Trophoblast cell (in vitro differentiated cells and primary cell): ENCODE measurements around the gene KCNJ6.
"Not testable (repeated sequence)": the region's sequence is repeated elsewhere in the genome, so short reads cannot be mapped to it uniquely, and the experiment has no call there.

Experiments used
- DNase-seq, 2 donors: peaks; one replicate each; pipeline ENCODE4 v3.0.0-alpha.2; 2016
- H2AFZ ChIP-seq: 2 replicates; pipeline ENCODE4 v1.6.1; 2013; ENCODE audit warnings: low read length, moderate library complexity, mild to moderate bottlenecking; ENCODE audit not compliant: insufficient read depth, poor library complexity
- H2AK5ac ChIP-seq: 2 replicates; pipeline ENCODE4 v1.6.1; 2013; ENCODE audit warnings: mild to moderate bottlenecking, low read length
- H2BK120ac ChIP-seq: 2 replicates; pipeline ENCODE4 v1.6.1; 2013; ENCODE audit warnings: low read length, mild to moderate bottlenecking, moderate library complexity; ENCODE audit not compliant: insufficient read depth, poor library complexity
- H2BK12ac ChIP-seq: 2 replicates; pipeline ENCODE4 v1.6.1; 2013; ENCODE audit warnings: mild to moderate bottlenecking, low read length, moderate library complexity
- H2BK5ac ChIP-seq: 2 replicates; pipeline ENCODE4 v1.6.1; 2013; ENCODE audit warnings: low read length, low read depth, moderate library complexity, mild to moderate bottlenecking; ENCODE audit not compliant: poor library complexity
- H3K14ac ChIP-seq: 2 replicates; pipeline ENCODE4 v1.6.1; 2013; ENCODE audit warnings: mild to moderate bottlenecking, low read length
- H3K18ac ChIP-seq: 2 replicates; pipeline ENCODE4 v1.6.1; 2013; ENCODE audit warnings: mild to moderate bottlenecking, low read length
- H3K23ac ChIP-seq: 2 replicates; pipeline ENCODE4 v1.6.1; 2013; ENCODE audit warnings: low read length
- H3K27ac ChIP-seq: 2 replicates; pipeline ENCODE4 v1.5.1; 2013; ENCODE audit warnings: low read depth, mild to moderate bottlenecking, inconsistent platforms, low read length, moderate library complexity
- H3K27me3 ChIP-seq: 2 replicates; pipeline ENCODE4 v1.6.1; 2013; ENCODE audit warnings: inconsistent platforms, mild to moderate bottlenecking, low read length, moderate library complexity; ENCODE audit not compliant: insufficient read depth
- H3K36me3 ChIP-seq, 2 experiments: 1 replicate in 1 of 2; 2 replicates in 1 of 2; pipeline ENCODE4 v1.6.1; 2013; ENCODE audit warnings: low read length in 2 of 2, mild to moderate bottlenecking in 2 of 2, moderate library complexity in 1 of 2; ENCODE audit not compliant: insufficient read depth in 2 of 2, control insufficient read depth in 1 of 2
- H3K4ac ChIP-seq: 2 replicates; pipeline ENCODE4 v1.6.1; 2013; ENCODE audit warnings: low read depth, mild to moderate bottlenecking, low read length, moderate library complexity
- H3K4me1 ChIP-seq, 2 experiments: 1 replicate in 1 of 2; 2 replicates in 1 of 2; pipeline ENCODE4 v1.6.1; 2013; ENCODE audit warnings: low read length in 2 of 2, mild to moderate bottlenecking in 2 of 2, moderate library complexity in 1 of 2; ENCODE audit not compliant: insufficient read depth in 2 of 2, control insufficient read depth in 1 of 2
- H3K4me2 ChIP-seq: 2 replicates; pipeline ENCODE4 v1.6.1; 2013; ENCODE audit warnings: inconsistent platforms, mild to moderate bottlenecking, low read length, moderate library complexity
- H3K4me3 ChIP-seq: 2 replicates; pipeline ENCODE4 v1.5.1; 2013; ENCODE audit warnings: mild to moderate bottlenecking, low read depth, low read length, inconsistent platforms
- H3K79me1 ChIP-seq: one replicate; pipeline ENCODE4 v1.6.1; 2013; ENCODE audit warnings: low read length
- H3K79me2 ChIP-seq: 2 replicates; pipeline ENCODE4 v1.6.1; 2013; ENCODE audit warnings: low read length, mild to moderate bottlenecking; ENCODE audit not compliant: control insufficient read depth, insufficient read depth, poor library complexity
- H3K9ac ChIP-seq: 2 replicates; pipeline ENCODE4 v1.6.1; 2013; ENCODE audit warnings: mild to moderate bottlenecking, low read length
- H3K9me3 ChIP-seq: 2 replicates; pipeline ENCODE4 v1.6.1; 2013; ENCODE audit warnings: low read depth, mild to moderate bottlenecking, control low read depth, inconsistent platforms, low read length; ENCODE audit not compliant: insufficient read depth
- H4K12ac ChIP-seq: 2 replicates; pipeline ENCODE4 v1.6.1; 2013; ENCODE audit warnings: low read depth, mild to moderate bottlenecking, low read length, moderate library complexity
- H4K8ac ChIP-seq: 2 replicates; pipeline ENCODE4 v1.6.1; 2013; ENCODE audit warnings: low read depth, mild to moderate bottlenecking, low read length, moderate library complexity
- H4K91ac ChIP-seq: one replicate; pipeline ENCODE4 v1.6.1; 2013; ENCODE audit warnings: low read depth, mild to moderate bottlenecking, low read length, moderate library complexity
- WGBS: extraction: QIAGEN DNeasy Blood & Tissue Kit; methylation state at CpG from one replicate; pipeline ENCODE4 v1.1.7; 2013; ENCODE audit warnings: missing lambda C conversion rate; ENCODE audit not compliant: insufficient read length, insufficient coverage; ENCODE audit errors: extremely low coverage; 5-methylcytosine and 5-hydroxymethylcytosine counted together

The KCNJ6 gene

GRCh38 chr21:37653201-37653600, 263.1 kb downstream of the KCNJ6 start:
- H4K91ac ChIP-seq = no peak overlapping the region

GRCh38 chr21:37647781-37648180, 268.5 kb downstream of the KCNJ6 start:
- no peak overlapping the region for H3K27ac ChIP-seq
- H2AK5ac ChIP-seq = no peak overlapping the region
- no peaks in the 10 kb centered on the region for H3K27me3 ChIP-seq
- no peak overlapping the region for H3K4ac ChIP-seq
- H4K91ac ChIP-seq = no peak overlapping the region
- H3K14ac ChIP-seq = no peak overlapping the region
- H3K4me1 ChIP-seq = no peaks in the 10 kb centered on the region
- H3K4me3 ChIP-seq = no peak overlapping the region
- peaks cover 3% of the 10 kb centered on the region for H3K9me3 ChIP-seq
- no peak overlapping the region for H2BK12ac ChIP-seq
- no peak overlapping the region for H3K4me2 ChIP-seq
- no peaks in the 10 kb centered on the region for H3K79me2 ChIP-seq
- no peaks in the 10 kb centered on the region for H3K36me3 ChIP-seq
- no peak overlapping the region for H2BK5ac ChIP-seq
- H3K9ac ChIP-seq = no peak overlapping the region
- H3K79me1 ChIP-seq = no peaks in the 10 kb centered on the region
- no peak overlapping the region for H3K18ac ChIP-seq
- no CpG with 5 or more reads among the region's 4 CpGs for WGBS
- no peak overlapping the region for H2BK120ac ChIP-seq
- DNase-seq = no peak
- no peak overlapping the region for H4K12ac ChIP-seq
- H2AFZ ChIP-seq = no peak overlapping the region
- H3K23ac ChIP-seq = no peak overlapping the region
- no peak overlapping the region for H4K8ac ChIP-seq

More at GRCh38 chr21:37653201-37653600, 263.1 kb downstream of the KCNJ6 start:
- H2BK120ac ChIP-seq = no peak overlapping the region
- H3K4me1 ChIP-seq = no peaks in the 10 kb centered on the region
- H3K9ac ChIP-seq = no peak overlapping the region
- H3K79me2 ChIP-seq = no peaks in the 10 kb centered on the region
- H3K4ac ChIP-seq = no peak overlapping the region
- no peak overlapping the region for H3K14ac ChIP-seq
- H4K8ac ChIP-seq = no peak overlapping the region
- H3K79me1 ChIP-seq = no peaks in the 10 kb centered on the region
- H2AFZ ChIP-seq = no peak overlapping the region
- H3K4me3 ChIP-seq = no peak overlapping the region
- H4K12ac ChIP-seq = no peak overlapping the region
- H3K23ac ChIP-seq = no peak overlapping the region
- no peak for DNase-seq
- WGBS = 100% methylated on average over 1 of the region's 4 CpGs
- H3K18ac ChIP-seq = no peak overlapping the region
- H3K9me3 ChIP-seq = peaks cover 2% of the 10 kb centered on the region
- no peak overlapping the region for H3K27ac ChIP-seq
- no peak overlapping the region for H3K4me2 ChIP-seq
- no peak overlapping the region for H2BK12ac ChIP-seq
- no peaks in the 10 kb centered on the region for H3K27me3 ChIP-seq
- no peaks in the 10 kb centered on the region for H3K36me3 ChIP-seq
- no peak overlapping the region for H2BK5ac ChIP-seq
- H2AK5ac ChIP-seq = no peak overlapping the region

- not testable (repeated sequence) for H4K91ac ChIP-seq, H3K27ac ChIP-seq, H2AK5ac ChIP-seq, H3K79me1 ChIP-seq, H2BK120ac ChIP-seq, H3K4me3 ChIP-seq, H3K18ac ChIP-seq, H2BK12ac ChIP-seq, H3K4me2 ChIP-seq, H3K23ac ChIP-seq, H4K8ac ChIP-seq, H4K12ac ChIP-seq, DNase-seq, H2BK5ac ChIP-seq, H3K27me3 ChIP-seq, H3K9ac ChIP-seq, H3K14ac ChIP-seq, H2AFZ ChIP-seq, H3K4ac ChIP-seq, H3K4me1 ChIP-seq, H3K79me2 ChIP-seq, H3K9me3 ChIP-seq, H3K36me3 ChIP-seq
- WGBS = no CpG with 5 or more reads among the region's 12 CpGs
Observed at GRCh38 chr21:37646761-37647160, 269.5 kb downstream of the KCNJ6 start.

GRCh38 chr21:37645848-37646247, 270.4 kb downstream of the KCNJ6 start:
- no peak overlapping the region for H4K12ac ChIP-seq
- H2BK12ac ChIP-seq = no peak overlapping the region
- no peaks in the 10 kb centered on the region for H3K36me3 ChIP-seq
- no peaks in the 10 kb centered on the region for H3K4me1 ChIP-seq
- no peak overlapping the region for H2AFZ ChIP-seq
- no peak overlapping the region for H2AK5ac ChIP-seq
- no peak overlapping the region for H2BK5ac ChIP-seq
- no peak overlapping the region for H3K23ac ChIP-seq
- H3K4me2 ChIP-seq = no peak overlapping the region
- WGBS = no CpG with 5 or more reads among the region's 6 CpGs
- H3K4ac ChIP-seq = no peak overlapping the region
- no peak for DNase-seq
- H3K79me2 ChIP-seq = no peaks in the 10 kb centered on the region
- H4K91ac ChIP-seq = no peak overlapping the region
- H3K27ac ChIP-seq = no peak overlapping the region
- H3K14ac ChIP-seq = no peak overlapping the region
- H3K79me1 ChIP-seq = no peaks in the 10 kb centered on the region
- no peak overlapping the region for H2BK120ac ChIP-seq
- H3K18ac ChIP-seq = no peak overlapping the region
- no peak overlapping the region for H3K4me3 ChIP-seq
- H4K8ac ChIP-seq = no peak overlapping the region
- H3K9ac ChIP-seq = no peak overlapping the region
- peaks cover 3% of the 10 kb centered on the region for H3K9me3 ChIP-seq
- H3K27me3 ChIP-seq = no peaks in the 10 kb centered on the region
